Measurements from ENCODE around the gene TMEM101.
A peak's percentile ranks its signal among the peaks of the same experiment; 100 is the strongest.

Gene TMEM101

DNA sequence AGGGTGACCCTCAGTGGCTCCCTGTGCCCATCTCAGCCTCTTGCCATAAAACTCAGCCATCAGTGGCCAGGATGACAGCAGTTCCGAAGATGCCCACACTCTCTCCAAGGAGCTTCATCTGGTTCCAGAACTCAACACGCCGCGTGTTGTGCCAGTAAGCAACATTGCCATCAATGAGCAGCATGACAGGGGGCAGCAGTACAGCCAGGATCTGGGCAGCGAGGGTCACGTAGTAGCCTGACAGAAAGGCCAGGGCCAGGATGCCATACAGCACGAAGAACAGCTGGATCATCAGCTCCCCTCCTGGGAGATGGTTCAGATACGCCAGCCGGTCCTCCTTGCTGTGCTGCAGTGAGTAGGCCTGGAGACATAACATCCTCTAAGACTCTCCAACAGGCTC lies 2.9 kb downstream of the TMEM101 start:
- no peak overlapping the region for H3K4me3 ChIP-seq (replicated peaks; ENCODE audit: low read depth, low read length)
- DNase-seq (ENCODE audit: low read depth) = no peak
- TF ChIP-seq, protein P1, sequence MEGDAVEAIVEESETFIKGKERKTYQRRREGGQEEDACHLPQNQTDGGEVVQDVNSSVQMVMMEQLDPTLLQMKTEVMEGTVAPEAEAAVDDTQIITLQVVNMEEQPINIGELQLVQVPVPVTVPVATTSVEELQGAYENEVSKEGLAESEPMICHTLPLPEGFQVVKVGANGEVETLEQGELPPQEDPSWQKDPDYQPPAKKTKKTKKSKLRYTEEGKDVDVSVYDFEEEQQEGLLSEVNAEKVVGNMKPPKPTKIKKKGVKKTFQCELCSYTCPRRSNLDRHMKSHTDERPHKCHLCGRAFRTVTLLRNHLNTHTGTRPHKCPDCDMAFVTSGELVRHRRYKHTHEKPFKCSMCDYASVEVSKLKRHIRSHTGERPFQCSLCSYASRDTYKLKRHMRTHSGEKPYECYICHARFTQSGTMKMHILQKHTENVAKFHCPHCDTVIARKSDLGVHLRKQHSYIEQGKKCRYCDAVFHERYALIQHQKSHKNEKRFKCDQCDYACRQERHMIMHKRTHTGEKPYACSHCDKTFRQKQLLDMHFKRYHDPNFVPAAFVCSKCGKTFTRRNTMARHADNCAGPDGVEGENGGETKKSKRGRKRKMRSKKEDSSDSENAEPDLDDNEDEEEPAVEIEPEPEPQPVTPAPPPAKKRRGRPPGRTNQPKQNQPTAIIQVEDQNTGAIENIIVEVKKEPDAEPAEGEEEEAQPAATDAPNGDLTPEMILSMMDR (IDR thresholded peaks at IDR 0.05; ENCODE audit: low read length, missing control alignments) = no peak

- H3K4me3 ChIP-seq (replicated peaks; ENCODE audit: low read depth, low read length) = no peak overlapping the region
- TF ChIP-seq, protein P1 (IDR thresholded peaks at IDR 0.05; ENCODE audit: low read length, missing control alignments) = no peak
- DNase-seq (ENCODE audit: low read depth) = no peak
These were observed 3.7 kb downstream of the TMEM101 start for GRCh38 chr17:44010966-44011647.

- TF ChIP-seq, protein P1 (IDR thresholded peaks at IDR 0.05; ENCODE audit: low read length, missing control alignments) = no peak
- peak overlapping the region; percentile 64 for H3K4me3 ChIP-seq (replicated peaks; ENCODE audit: low read depth, low read length)
- DNase-seq (ENCODE audit: low read depth) = no peak
These were observed 6.4 kb downstream of the TMEM101 start for GRCh38 chr17:44008205-44008909.

GRCh38 chr17:44007346-44008204 lies 7.2 kb downstream of the TMEM101 start:
- H3K4me3 ChIP-seq (replicated peaks; ENCODE audit: low read depth, low read length) = peak overlapping the region; percentile 64
- TF ChIP-seq, protein P1 (IDR thresholded peaks at IDR 0.05; ENCODE audit: low read length, missing control alignments) = no peak
- no peak for DNase-seq (ENCODE audit: low read depth)

DNA sequence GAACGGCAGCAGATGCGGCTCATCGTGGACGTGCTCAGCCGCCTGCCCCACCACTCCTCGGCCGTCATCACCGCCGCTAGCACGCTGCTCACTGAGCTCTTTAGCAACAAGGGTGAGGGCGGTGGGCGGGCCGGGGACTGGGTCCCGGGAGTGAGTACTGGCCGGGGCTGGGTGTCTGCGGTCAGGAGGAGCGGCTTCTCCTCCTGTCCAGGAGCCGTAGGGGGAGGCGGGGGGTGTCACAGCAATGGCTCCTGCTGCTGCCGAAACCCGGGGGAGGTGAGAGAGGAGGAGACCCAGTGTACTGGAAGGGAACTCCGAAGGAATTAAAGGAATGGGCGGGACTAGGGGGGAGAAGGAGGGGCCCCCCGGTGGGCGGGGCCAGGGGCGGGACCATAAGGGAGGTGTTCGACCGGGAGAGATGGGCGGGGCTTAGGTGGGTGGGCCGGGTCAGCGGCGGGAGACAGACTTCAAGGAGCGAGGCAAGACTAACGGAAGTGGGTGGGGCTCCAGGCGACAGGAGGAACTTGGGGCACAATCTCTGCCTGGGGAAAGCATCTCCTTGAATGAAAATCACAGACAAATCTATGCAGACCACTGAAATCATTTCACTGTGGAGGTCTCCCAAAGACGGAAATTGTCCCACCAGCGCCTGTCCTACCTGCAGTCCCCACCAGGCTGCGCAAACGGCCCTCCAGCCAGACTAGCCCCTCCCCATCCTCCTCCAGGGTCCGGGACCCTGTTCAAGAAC lies 8.0 kb downstream of the TMEM101 start:
- peak overlapping the region; percentile 64 for H3K4me3 ChIP-seq (replicated peaks; ENCODE audit: low read depth, low read length)
- TF ChIP-seq, protein P1 (IDR thresholded peaks at IDR 0.05; ENCODE audit: low read length, missing control alignments) = peak; percentile 68
- peak; percentile 97 for DNase-seq (ENCODE audit: low read depth)

DNA sequence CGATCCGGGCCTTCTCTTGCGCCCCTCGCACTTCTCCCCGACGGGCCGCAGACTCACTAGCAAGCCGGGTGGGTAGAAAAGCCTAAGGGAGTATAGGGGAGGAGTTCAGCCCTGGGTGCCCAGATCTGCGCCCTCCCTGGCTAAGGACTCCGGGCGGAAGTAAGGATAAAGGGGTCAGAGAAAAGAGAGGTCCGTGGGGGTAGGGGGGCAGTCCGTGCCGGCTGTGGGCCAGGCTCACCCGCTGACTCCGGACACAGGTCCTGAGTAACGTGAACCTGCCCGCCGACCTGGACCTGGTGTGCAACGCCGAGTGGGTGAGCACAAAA lies 8.5 kb downstream of the TMEM101 start:
- TF ChIP-seq, protein P1 (IDR thresholded peaks at IDR 0.05; ENCODE audit: low read length, missing control alignments) = no peak
- DNase-seq (ENCODE audit: low read depth) = no peak
- peak overlapping the region; percentile 64 for H3K4me3 ChIP-seq (replicated peaks; ENCODE audit: low read depth, low read length)
